Measurements from ENCODE around the gene MROH8.

- TF ChIP-seq POLR2AphosphoS5 (IDR thresholded peaks at IDR 0.05; ENCODE audit: low read depth, low read length) (no peak), CTCF (IDR thresholded peaks at IDR 0.05) (no peak), SIN3A (IDR thresholded peaks at IDR 0.05; ENCODE audit: borderline replicate concordance, insufficient read depth, low read depth, low read length) (no peak), TCF7L2 (IDR thresholded peaks at IDR 0.05; ENCODE audit: low read depth, low read length) (no peak)
- TF ChIP-seq, protein P1, sequence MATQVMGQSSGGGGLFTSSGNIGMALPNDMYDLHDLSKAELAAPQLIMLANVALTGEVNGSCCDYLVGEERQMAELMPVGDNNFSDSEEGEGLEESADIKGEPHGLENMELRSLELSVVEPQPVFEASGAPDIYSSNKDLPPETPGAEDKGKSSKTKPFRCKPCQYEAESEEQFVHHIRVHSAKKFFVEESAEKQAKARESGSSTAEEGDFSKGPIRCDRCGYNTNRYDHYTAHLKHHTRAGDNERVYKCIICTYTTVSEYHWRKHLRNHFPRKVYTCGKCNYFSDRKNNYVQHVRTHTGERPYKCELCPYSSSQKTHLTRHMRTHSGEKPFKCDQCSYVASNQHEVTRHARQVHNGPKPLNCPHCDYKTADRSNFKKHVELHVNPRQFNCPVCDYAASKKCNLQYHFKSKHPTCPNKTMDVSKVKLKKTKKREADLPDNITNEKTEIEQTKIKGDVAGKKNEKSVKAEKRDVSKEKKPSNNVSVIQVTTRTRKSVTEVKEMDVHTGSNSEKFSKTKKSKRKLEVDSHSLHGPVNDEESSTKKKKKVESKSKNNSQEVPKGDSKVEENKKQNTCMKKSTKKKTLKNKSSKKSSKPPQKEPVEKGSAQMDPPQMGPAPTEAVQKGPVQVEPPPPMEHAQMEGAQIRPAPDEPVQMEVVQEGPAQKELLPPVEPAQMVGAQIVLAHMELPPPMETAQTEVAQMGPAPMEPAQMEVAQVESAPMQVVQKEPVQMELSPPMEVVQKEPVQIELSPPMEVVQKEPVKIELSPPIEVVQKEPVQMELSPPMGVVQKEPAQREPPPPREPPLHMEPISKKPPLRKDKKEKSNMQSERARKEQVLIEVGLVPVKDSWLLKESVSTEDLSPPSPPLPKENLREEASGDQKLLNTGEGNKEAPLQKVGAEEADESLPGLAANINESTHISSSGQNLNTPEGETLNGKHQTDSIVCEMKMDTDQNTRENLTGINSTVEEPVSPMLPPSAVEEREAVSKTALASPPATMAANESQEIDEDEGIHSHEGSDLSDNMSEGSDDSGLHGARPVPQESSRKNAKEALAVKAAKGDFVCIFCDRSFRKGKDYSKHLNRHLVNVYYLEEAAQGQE (IDR thresholded peaks at IDR 0.05; ENCODE audit: insufficient read depth in 1 of 2, low read depth in 2 of 2, low read length in 1 of 2): no peak
Measured at GRCh38 chr20:37071481-37071911, 107.9 kb downstream of the MROH8 start.

Data from Panc1 (cell line).